Caco-2 (cell line): ENCODE measurements around the gene MAB21L1. TPM values are rescaled to one million over a fixed set of nuclear protein-coding genes. Genes with fewer than 3 reads are reported as not detected.

Source experiments
- BruUV-seq: library from RNA; stranded (reverse); fragments of 400-500 nt; replicated peaks from 2 replicates; lab custom pipeline; 2021; lab: Mats Ljungman, UMichigan
- CTCF ChIA-PET: fragments of 300-600 bp; sonication (Branson Sonifier 250); formaldehyde crosslinking; loops from one replicate; lab custom pipeline; 2022; ENCODE audit warnings: antibody characterized with exemption; lab: Charles Lee
- POLR2A ChIA-PET: fragments of 300-600 bp; sonication (Branson Sonifier 250); formaldehyde crosslinking; loops from one replicate; lab custom pipeline; 2022; ENCODE audit warnings: antibody characterized with exemption; lab: Charles Lee
- DNase-seq, 2 experiments: peaks; one replicate each; pipeline versions ENCODE4 v3.0.0 to v3.0.0-alpha.2; 2020 to 2022
- H3K27me3 ChIP-seq: replicated peaks from 2 replicates; pipeline ENCODE4 v1.6.0; 2011; ENCODE audit warnings: low read length; ENCODE audit not compliant: control insufficient read depth, insufficient read depth
- H3K36me3 ChIP-seq: 2 replicates; pipeline ENCODE4 v1.5.1; 2011; ENCODE audit warnings: low read length; ENCODE audit not compliant: control insufficient read depth, insufficient read depth
- H3K4me1 ChIP-seq: fragments of 250-450 bp; sonication (Bioruptor Pico); 2 replicates; pipeline ENCODE4 v1.5.1; 2020; ENCODE audit warnings: mild to moderate bottlenecking
- H3K4me3 ChIP-seq: 2 replicates; pipeline ENCODE4 v1.5.1; 2011; ENCODE audit warnings: low read depth, mild to moderate bottlenecking, control low read depth, low read length
- H3K9me3 ChIP-seq: fragments of 250-450 bp; sonication (Bioruptor Pico); 2 replicates; pipeline ENCODE4 v1.5.1; 2020; ENCODE audit warnings: mild to moderate bottlenecking, moderate library complexity
- H3K27ac Mint-ChIP-seq: one replicate; pipeline ENCODE4 v1.8.0; 2022; ENCODE audit warnings: mixed read lengths; ENCODE audit not compliant: unreplicated experiment
- H3K27me3 Mint-ChIP-seq: one replicate; pipeline ENCODE4 v1.8.0; 2022; ENCODE audit warnings: mixed read lengths; ENCODE audit not compliant: insufficient read depth, unreplicated experiment
- H3K36me3 Mint-ChIP-seq: one replicate; pipeline ENCODE4 v1.8.0; 2022; ENCODE audit warnings: mild to moderate bottlenecking, mixed read lengths; ENCODE audit not compliant: insufficient read depth, unreplicated experiment
- H3K4me1 Mint-ChIP-seq: one replicate; pipeline ENCODE4 v1.8.0; 2022; ENCODE audit warnings: low read depth, mixed read lengths; ENCODE audit not compliant: unreplicated experiment
- H3K4me3 Mint-ChIP-seq: one replicate; pipeline ENCODE4 v1.8.0; 2022; ENCODE audit warnings: mild to moderate bottlenecking, moderate library complexity, mixed read lengths; ENCODE audit not compliant: unreplicated experiment
- H3K9me3 Mint-ChIP-seq: one replicate; pipeline ENCODE4 v1.8.0; 2022; ENCODE audit warnings: mixed read lengths; ENCODE audit not compliant: unreplicated experiment
- intact Hi-C: fragments of 100-400 bp; cut with micrococcal nuclease; formaldehyde crosslinking; loops from one replicate; pipeline ENCODE4 v1.10.0; 2022; ENCODE audit not compliant: unreplicated experiment
- total RNA-seq: library from RNA; stranded (reverse); gene quantifications from 2 replicates; pipeline ENCODE4 v1.2.3, GENCODE V29; 2022
- TF ChIP-seq, protein P1 (sequence below), 2 experiments: fragments of 200-600 bp in 1 of 2; IDR thresholded peaks; 1 replicate in 1 of 2; 2 replicates in 1 of 2; pipeline versions ENCODE4 v1.5.1 to v1.8.0; 2011 to 2022; ENCODE audit warnings: antibody characterized with exemption in 1 of 2, control low read depth in 1 of 2, inconsistent platforms in 1 of 2, low read depth in 1 of 2, low read length in 1 of 2, mild to moderate bottlenecking in 1 of 2, moderate library complexity in 1 of 2; ENCODE audit not compliant: insufficient read depth in 1 of 2, severe bottlenecking in 1 of 2, unreplicated experiment in 1 of 2

Gene MAB21L1
- total RNA-seq, 1 experiment from 2014 or later, result not detected

DNA sequence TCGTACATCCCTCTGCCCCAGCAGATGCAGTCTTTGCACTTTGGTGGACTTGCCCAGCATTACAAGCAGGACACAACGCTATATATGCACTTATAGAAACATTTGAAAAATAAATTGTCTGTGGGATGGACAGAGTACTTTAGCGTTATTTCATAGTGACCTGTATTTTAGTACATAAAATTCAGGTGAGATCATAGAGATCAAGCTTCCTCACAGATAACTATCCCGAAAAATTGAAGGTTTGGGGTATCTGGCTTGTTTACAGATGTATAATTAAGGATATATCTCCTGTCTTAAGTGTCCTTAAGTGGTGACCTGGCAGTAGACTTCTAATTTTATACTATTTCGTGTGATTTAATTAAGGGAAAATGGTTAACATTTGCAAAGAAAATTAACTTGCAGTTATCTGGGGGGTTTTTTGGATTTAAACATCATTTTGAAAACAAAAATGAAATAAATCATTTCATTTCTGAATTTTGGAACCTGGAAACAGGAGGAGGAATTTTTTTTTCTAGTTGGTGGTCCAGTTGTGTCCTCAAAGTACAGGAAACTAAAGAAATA is 977 bp upstream of the MAB21L1 start:
- no peak overlapping the region for H3K4me3 Mint-ChIP-seq
- Histone ChIP-seq H3K4me1 (no peaks in the 10 kb centered on the region), H3K36me3 (no peaks in the 10 kb centered on the region), H3K9me3 (no peaks in the 10 kb centered on the region; the same call in 1 of the 2 replicates), H3K4me3 (no peak overlapping the region), H3K27me3 (no peaks in the 10 kb centered on the region)
- CTCF ChIA-PET, result no interaction called here
- H3K27ac Mint-ChIP-seq, result no peak overlapping the region
- H3K27me3 Mint-ChIP-seq, result peaks cover 3% of the 10 kb centered on the region
- no peak for DNase-seq
- TF ChIP-seq, protein P1, sequence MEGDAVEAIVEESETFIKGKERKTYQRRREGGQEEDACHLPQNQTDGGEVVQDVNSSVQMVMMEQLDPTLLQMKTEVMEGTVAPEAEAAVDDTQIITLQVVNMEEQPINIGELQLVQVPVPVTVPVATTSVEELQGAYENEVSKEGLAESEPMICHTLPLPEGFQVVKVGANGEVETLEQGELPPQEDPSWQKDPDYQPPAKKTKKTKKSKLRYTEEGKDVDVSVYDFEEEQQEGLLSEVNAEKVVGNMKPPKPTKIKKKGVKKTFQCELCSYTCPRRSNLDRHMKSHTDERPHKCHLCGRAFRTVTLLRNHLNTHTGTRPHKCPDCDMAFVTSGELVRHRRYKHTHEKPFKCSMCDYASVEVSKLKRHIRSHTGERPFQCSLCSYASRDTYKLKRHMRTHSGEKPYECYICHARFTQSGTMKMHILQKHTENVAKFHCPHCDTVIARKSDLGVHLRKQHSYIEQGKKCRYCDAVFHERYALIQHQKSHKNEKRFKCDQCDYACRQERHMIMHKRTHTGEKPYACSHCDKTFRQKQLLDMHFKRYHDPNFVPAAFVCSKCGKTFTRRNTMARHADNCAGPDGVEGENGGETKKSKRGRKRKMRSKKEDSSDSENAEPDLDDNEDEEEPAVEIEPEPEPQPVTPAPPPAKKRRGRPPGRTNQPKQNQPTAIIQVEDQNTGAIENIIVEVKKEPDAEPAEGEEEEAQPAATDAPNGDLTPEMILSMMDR (IDR thresholded peaks at IDR 0.05; ENCODE audit: insufficient read depth in 1 of 2, low read depth in 1 of 2, low read length in 1 of 2, severe bottlenecking in 1 of 2, unreplicated experiment in 1 of 2), result no peak
- BruUV-seq, result no TSS peak
- no peaks in the 10 kb centered on the region for H3K36me3 Mint-ChIP-seq
- H3K4me1 Mint-ChIP-seq, result no peaks in the 10 kb centered on the region
- intact Hi-C loops, result no loop called here
- no peaks in the 10 kb centered on the region for H3K9me3 Mint-ChIP-seq
- POLR2A ChIA-PET, result no interaction called here

GRCh38 chr13:35475212-35475959 is 1.1 kb downstream of the MAB21L1 start:
- Mint-ChIP-seq H3K27ac (no peak overlapping the region), H3K4me1 (no peaks in the 10 kb centered on the region), H3K9me3 (no peaks in the 10 kb centered on the region), H3K36me3 (no peaks in the 10 kb centered on the region), H3K4me3 (no peak overlapping the region), H3K27me3 (peaks cover 6% of the 10 kb centered on the region)
- Histone ChIP-seq H3K9me3 (no peaks in the 10 kb centered on the region; the same call in 1 of the 2 replicates), H3K4me3 (no peak overlapping the region), H3K36me3 (no peaks in the 10 kb centered on the region), H3K4me1 (no peaks in the 10 kb centered on the region), H3K27me3 (no peaks in the 10 kb centered on the region)
- ChIA-PET POLR2A (no interaction called here), CTCF (no interaction called here)
- intact Hi-C loops, result no loop called here
- TF ChIP-seq, protein P1 (IDR thresholded peaks at IDR 0.05; ENCODE audit: insufficient read depth in 1 of 2, low read depth in 1 of 2, low read length in 1 of 2, severe bottlenecking in 1 of 2, unreplicated experiment in 1 of 2), result no peak
- no TSS peak for BruUV-seq
- DNase-seq, result no peak

DNA sequence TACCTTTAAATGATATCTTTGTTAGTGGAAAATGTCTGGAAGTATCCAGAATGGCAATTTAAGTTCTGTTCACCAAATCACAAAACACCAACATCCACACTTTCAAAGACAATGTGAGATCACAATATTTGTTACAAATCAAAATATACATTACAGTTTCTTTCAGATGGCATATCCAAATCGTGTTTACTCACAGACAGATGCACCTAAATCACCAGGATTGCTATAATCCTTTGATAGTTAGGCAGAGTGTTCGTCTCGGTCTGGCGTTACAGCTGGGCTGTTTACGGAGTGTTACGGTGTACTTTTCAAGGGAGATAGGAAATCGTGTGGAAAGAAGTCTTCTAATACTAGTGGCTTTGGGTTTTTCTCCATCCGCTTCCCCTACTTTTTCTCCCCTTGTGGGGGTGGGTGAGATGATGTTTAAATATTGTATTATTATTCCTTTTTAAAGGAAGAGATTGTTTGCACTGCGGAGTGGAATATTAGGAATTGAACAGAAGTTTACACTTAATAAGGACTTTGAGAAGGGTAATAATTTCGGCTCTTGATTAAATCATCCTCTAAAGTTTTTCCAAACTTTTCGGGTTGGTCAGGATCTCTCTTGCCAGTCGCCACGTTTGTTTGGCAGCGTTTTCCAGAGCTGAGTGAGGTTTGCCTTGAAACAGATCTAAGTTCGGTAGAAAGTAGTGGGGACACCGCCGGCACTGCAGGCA is 1.8 kb downstream of the MAB21L1 start:
- no peaks in the 10 kb centered on the region for H3K4me1 Mint-ChIP-seq

More for the DNA sequence above, 1.8 kb downstream of the MAB21L1 start:
- Mint-ChIP-seq H3K9me3 (no peaks in the 10 kb centered on the region), H3K4me3 (no peak overlapping the region), H3K36me3 (no peaks in the 10 kb centered on the region), H3K27ac (no peak overlapping the region), H3K27me3 (peaks cover 7% of the 10 kb centered on the region)
- no peaks in the 10 kb centered on the region for H3K36me3 ChIP-seq
- no TSS peak for BruUV-seq
- TF ChIP-seq, protein P1 (IDR thresholded peaks at IDR 0.05; ENCODE audit: insufficient read depth in 1 of 2, low read depth in 1 of 2, low read length in 1 of 2, severe bottlenecking in 1 of 2, unreplicated experiment in 1 of 2), result no peak
- intact Hi-C loops, result no loop called here
- H3K27me3 ChIP-seq, result no peaks in the 10 kb centered on the region
- DNase-seq, result no peak
- ChIA-PET POLR2A (no interaction called here), CTCF (no interaction called here)
- H3K4me1 ChIP-seq, result no peaks in the 10 kb centered on the region; the same call in 1 of the 2 replicates
- no peak overlapping the region for H3K4me3 ChIP-seq
- no peaks in the 10 kb centered on the region for H3K9me3 ChIP-seq
